HG02610 (cell line): ENCODE measurements around the gene KBTBD13.

ENCODE experiments used
- ATAC-seq: cut with Tn5 transposase; IDR thresholded peaks from one replicate; pipeline ENCODE4 v1.9.1; 2021; ENCODE audit warnings: mild to moderate bottlenecking, moderate library complexity; ENCODE audit not compliant: unreplicated experiment

KBTBD13 gene

GRCh38 chr15:65105038-65105437, 28.5 kb downstream of the KBTBD13 start:
- ATAC-seq: no peak

- ATAC-seq: no peak
Measured at GRCh38 chr15:65106011-65106590, 29.6 kb downstream of the KBTBD13 start.

GRCh38 chr15:65110676-65111292, 34.2 kb downstream of the KBTBD13 start:
- no peak for ATAC-seq

- no peak for ATAC-seq
Measured at GRCh38 chr15:65115086-65115485, 38.5 kb downstream of the KBTBD13 start, which contains the start of gene UBAP1L. Gene UBAP1L (minus strand): TSS chr15:65115200. CDS start chr15:65106215, 8,985 bp downstream.

DNA sequence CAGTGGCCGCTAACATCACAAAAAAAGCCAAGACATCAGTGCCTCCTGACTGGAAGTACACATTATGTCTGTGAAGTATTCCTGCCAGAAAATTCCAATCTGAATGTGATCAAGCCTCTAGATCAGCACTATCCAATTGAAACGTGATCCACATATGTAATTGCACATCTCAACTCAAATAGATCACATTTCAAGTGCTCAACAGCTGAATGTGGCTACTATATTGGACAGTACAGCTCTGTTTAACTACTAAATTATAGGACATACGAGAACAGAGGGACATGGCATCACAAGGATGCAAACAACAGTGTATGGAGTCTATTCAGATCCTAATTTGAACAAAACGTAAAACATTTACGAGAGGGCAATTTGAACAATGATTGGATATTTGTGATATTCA, 39.0 kb downstream of the KBTBD13 start:
- no peak for ATAC-seq
